A673 (cell line): ENCODE results near the gene IFFO2. TPM values are rescaled to one million over a fixed set of nuclear protein-coding genes. Genes with fewer than 3 reads are reported as not detected.

Source experiments
- BruUV-seq: library from RNA; stranded (reverse); fragments of 400-500 nt; replicated peaks from 2 replicates; lab custom pipeline; 2021; lab: Mats Ljungman, UMichigan
- CTCF ChIA-PET: fragments of 300-600 bp; sonication (Branson Sonifier 250); formaldehyde crosslinking; loops from one replicate; lab custom pipeline; 2022; ENCODE audit warnings: antibody characterized with exemption; lab: Charles Lee
- POLR2A ChIA-PET: fragments of 300-600 bp; sonication (Branson Sonifier 250); formaldehyde crosslinking; loops from one replicate; lab custom pipeline; 2022; ENCODE audit warnings: antibody characterized with exemption; ENCODE audit not compliant: low non-redundant PET; lab: Charles Lee
- DNase-seq: peaks from one replicate; pipeline ENCODE4 v3.0.0-alpha.2; 2015; ENCODE audit warnings: low spot score
- H3K27ac ChIP-seq: fragments of 200-600 bp; sonication (generic); 2 replicates; pipeline ENCODE4 v1.5.1; 2016; ENCODE audit warnings: mixed run types, low read depth, mild to moderate bottlenecking, mixed read lengths, antibody characterized with exemption, low read length; ENCODE audit not compliant: poor library complexity, severe bottlenecking
- H3K27me3 ChIP-seq: fragments of 200-600 bp; sonication (generic); replicated peaks from 2 replicates; pipeline ENCODE4 v1.6.1; 2017; ENCODE audit warnings: mixed run types, low read depth, mild to moderate bottlenecking, mixed read lengths, antibody characterized with exemption, low read length; ENCODE audit not compliant: insufficient read depth, poor library complexity
- H3K36me3 ChIP-seq: fragments of 200-600 bp; sonication (generic); 2 replicates; pipeline ENCODE4 v1.6.1; 2016; ENCODE audit warnings: mixed run types, mild to moderate bottlenecking, mixed read lengths, antibody characterized with exemption, low read length; ENCODE audit not compliant: insufficient read depth, poor library complexity, severe bottlenecking
- H3K4me1 ChIP-seq: fragments of 200-600 bp; sonication (generic); 2 replicates; pipeline ENCODE4 v1.6.1; 2017; ENCODE audit warnings: mixed run types, mild to moderate bottlenecking, mixed read lengths, antibody characterized with exemption, low read length; ENCODE audit not compliant: insufficient read depth, poor library complexity, severe bottlenecking
- H3K4me3 ChIP-seq: fragments of 200-600 bp; sonication (generic); 2 replicates; pipeline ENCODE4 v1.5.1; 2016; ENCODE audit warnings: low read depth, mixed run types, mild to moderate bottlenecking, mixed read lengths, low read length; ENCODE audit not compliant: poor library complexity, severe bottlenecking
- H3K9me3 ChIP-seq: fragments of 200-600 bp; sonication (generic); 2 replicates; pipeline ENCODE4 v1.6.1; 2016; ENCODE audit warnings: mixed run types, low read depth, mild to moderate bottlenecking, mixed read lengths, antibody characterized with exemption, low read length; ENCODE audit not compliant: poor library complexity, severe bottlenecking
- CTCF ChIP-seq: fragments of 300-800, 200-600 bp; sonication (generic); conservative IDR thresholded peaks from 2 replicates; pipeline ENCODE4 v1.5.1; 2017; ENCODE audit warnings: low read depth, mild to moderate bottlenecking, antibody characterized with exemption, low read length, moderate library complexity, mixed read lengths
- EZH2 ChIP-seq: fragments of 200-600 bp; sonication (generic); IDR thresholded peaks from 2 replicates; pipeline ENCODE4 v1.6.1; 2017; ENCODE audit warnings: borderline replicate concordance, low read depth, mild to moderate bottlenecking, mixed read lengths, antibody characterized with exemption, low read length; ENCODE audit not compliant: poor library complexity, severe bottlenecking
- intact Hi-C: fragments of 100-400 bp; cut with micrococcal nuclease; formaldehyde crosslinking; loops from one replicate; pipeline ENCODE4 v1.10.0; 2022; ENCODE audit not compliant: unreplicated experiment
- total RNA-seq: library from RNA; stranded (reverse); gene quantifications from 2 replicates; pipeline ENCODE4 v1.2.3, GENCODE V29; 2021

IFFO2 gene
- total RNA-seq, 1 experiment from 2014 or later, result 13.3 TPM

- no peaks in the 10 kb centered on the region for H3K36me3 ChIP-seq
- H3K4me1 ChIP-seq, result peaks cover 9% of the 10 kb centered on the region
- H3K27me3 ChIP-seq, result no peaks in the 10 kb centered on the region
- BruUV-seq, result no TSS peak
- no peak for DNase-seq
- ChIA-PET CTCF (no interaction called here), POLR2A (no interaction called here)
- intact Hi-C loops, result no loop called here
- no peak overlapping the region for H3K4me3 ChIP-seq
- H3K27ac ChIP-seq, result no peak overlapping the region
- H3K9me3 ChIP-seq, result no peaks in the 10 kb centered on the region
- no peak for TF ChIP-seq CTCF
- TF ChIP-seq EZH2, result no peak
Measured at GRCh38 chr1:18880585-18880984, 75.9 kb downstream of the IFFO2 start.

GRCh38 chr1:18879791-18880309 lies 76.6 kb downstream of the IFFO2 start:
- no peak overlapping the region for H3K4me3 ChIP-seq
- H3K36me3 ChIP-seq, result no peaks in the 10 kb centered on the region
- ChIA-PET POLR2A (no interaction called here), CTCF (no interaction called here)
- no peaks in the 10 kb centered on the region for H3K27me3 ChIP-seq
- no peaks in the 10 kb centered on the region for H3K9me3 ChIP-seq
- intact Hi-C loops, result no loop called here
- BruUV-seq, result no TSS peak
- peak; percentile 52 for DNase-seq
- no peak for TF ChIP-seq CTCF
- no peak for TF ChIP-seq EZH2
- H3K27ac ChIP-seq, result no peak overlapping the region
- H3K4me1 ChIP-seq, result peaks cover 9% of the 10 kb centered on the region

- H3K36me3 ChIP-seq, result no peaks in the 10 kb centered on the region
- intact Hi-C loops, result no loop called here
- no peak overlapping the region for H3K4me3 ChIP-seq
- H3K4me1 ChIP-seq, result peaks cover 9% of the 10 kb centered on the region
- H3K9me3 ChIP-seq, result no peaks in the 10 kb centered on the region
- DNase-seq, result no peak
- ChIA-PET CTCF (no interaction called here), POLR2A (no interaction called here)
- BruUV-seq, result no TSS peak
- no peaks in the 10 kb centered on the region for H3K27me3 ChIP-seq
- H3K27ac ChIP-seq, result no peak overlapping the region
- no peak for TF ChIP-seq EZH2
- TF ChIP-seq CTCF, result no peak
Measured at GRCh38 chr1:18879215-18879790, 77.2 kb downstream of the IFFO2 start.
